NK-92 (cell line): ENCODE results near the gene FAM83G.
"Not testable (repeated sequence)": the region's sequence is repeated elsewhere in the genome, so short reads cannot be mapped to it uniquely, and the experiment has no call there.

Source experiments
- DNase-seq: peaks from one replicate; lab custom pipeline; 2025; ENCODE audit not compliant: unreplicated experiment; lab: John Stamatoyannopoulos, UW

FAM83G gene

DNA sequence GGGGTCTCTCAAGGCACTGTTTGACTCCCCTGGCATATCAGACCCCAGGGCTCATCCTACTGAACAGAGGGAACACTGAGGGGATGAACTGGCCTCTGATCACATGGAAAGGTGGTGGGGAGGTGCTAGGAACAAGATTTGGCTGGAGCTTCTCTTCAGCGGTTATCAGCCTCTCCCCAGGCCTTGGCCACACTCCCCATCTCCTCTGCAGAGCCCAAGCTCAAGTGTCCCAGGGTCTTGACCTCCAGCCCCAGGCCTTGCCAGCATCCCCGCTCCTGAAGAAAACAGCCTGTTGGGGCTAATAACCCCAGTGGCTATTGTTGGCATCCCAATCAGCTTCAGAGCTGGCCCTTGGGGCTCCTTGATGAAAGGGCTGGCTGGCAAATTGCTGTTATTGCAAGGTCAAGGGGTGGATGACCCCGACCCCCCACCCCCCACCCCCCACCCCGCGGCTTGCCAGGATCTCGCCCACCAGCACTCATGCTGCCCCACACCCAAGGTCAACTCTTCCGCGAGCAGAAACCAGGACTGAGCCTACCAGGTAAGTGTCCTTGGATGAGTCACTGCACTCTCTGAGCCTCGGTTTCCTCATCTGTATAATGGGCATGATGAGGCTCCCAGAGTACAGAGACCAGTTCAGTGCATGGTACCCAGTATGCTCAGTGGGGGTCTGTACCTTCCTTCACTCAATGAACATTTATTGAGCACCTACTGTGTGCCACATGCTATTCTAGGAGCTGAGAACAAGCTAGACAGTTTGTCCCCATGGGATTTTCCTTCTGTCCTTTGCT lies 18.8 kb upstream of the FAM83G start:
- DNase-seq: no peak

DNA sequence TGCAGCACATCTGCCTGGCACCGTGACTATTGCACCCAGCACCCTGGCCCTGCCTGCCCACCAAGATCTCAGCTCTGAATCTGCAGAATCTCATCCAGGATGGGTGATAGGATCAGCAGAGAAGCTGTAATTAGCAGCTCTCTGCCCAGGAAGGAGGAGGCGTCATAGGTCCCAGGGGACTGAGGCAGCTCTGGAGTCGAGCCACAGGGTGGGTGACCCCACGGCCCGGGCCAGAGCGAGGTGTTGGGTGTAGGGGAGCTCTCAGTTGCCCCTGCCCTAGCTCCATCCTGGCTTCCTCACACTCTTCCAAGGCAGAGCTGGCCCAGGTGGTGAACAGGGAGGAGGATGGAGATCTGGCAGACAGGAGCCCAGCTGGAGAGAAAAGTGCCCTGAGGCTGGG lies 18.2 kb upstream of the FAM83G start:
- DNase-seq: no peak

DNA sequence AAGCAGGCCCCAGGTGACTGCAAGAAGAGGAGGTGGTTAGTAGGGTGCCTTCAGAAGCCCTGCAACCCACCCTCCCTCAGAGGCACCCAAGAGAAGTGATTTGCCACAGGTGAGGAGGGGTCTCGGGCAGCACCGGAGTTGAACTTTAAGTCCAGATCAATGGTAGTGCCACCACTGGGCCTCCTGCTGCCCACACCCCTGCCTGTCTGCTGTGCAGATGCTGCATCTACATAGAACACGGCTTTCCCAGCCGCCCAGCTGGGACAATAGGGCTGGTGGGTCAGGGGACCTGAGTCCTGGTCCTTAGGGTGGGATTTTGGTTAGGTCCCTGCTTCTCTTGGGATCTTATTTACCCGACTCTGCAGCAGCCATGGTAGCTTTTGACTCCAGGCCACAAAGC lies 17.6 kb upstream of the FAM83G start:
- no peak for DNase-seq

DNA sequence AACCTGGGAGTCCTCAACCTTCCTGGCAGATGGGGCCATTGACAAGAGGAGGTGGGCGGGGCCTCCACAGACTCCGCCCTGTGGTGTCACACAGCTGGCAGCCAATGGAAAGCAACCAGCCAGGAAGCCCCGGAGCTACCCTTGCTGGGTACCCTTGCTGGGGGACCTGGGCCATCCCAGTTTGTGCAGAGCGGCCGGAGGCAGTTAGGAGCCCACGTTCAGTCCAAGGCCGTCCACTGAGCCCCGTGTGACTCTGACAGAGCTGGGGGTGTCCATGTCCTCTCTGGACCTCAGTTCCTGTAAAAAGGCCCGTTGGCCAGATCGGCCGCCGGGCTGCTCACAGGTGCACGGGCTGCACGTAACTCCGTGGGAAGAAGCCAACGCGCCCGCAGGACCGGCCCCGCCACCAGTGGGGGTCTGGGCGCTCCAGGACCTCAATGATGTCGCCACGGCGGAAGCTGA lies 17.1 kb upstream of the FAM83G start:
- DNase-seq: no peak

DNA sequence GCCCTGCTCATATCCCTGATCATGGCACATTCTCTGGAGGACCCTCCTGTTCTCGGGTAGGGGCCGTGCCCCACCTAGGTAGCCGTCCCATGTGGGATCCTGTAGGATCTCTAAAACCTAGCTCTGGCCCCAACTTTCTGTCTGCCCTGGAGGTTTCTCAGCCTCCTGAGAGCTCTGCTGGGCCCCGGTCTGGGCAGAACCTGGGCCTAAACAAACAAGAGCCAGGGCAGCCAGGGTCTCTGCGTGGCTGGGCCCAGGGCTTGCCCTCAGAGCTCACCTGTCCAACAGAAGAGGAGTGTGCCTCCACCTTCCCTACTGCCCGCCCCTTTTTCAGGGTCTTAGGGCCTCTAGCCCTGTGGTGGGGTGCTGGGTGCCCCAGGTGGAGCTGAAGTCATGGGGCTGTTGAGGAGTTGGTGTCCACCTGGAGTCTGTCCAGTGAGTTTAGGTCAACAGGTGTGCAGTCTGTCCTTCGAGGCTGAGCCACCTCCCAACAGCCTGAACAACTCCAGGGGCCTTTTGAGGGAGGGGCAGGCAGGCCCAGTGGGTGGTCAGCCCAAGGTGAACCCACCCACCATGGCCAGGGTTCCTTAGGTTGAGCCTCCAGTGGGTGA lies 16.6 kb upstream of the FAM83G start:
- DNase-seq: not testable (repeated sequence)

DNA sequence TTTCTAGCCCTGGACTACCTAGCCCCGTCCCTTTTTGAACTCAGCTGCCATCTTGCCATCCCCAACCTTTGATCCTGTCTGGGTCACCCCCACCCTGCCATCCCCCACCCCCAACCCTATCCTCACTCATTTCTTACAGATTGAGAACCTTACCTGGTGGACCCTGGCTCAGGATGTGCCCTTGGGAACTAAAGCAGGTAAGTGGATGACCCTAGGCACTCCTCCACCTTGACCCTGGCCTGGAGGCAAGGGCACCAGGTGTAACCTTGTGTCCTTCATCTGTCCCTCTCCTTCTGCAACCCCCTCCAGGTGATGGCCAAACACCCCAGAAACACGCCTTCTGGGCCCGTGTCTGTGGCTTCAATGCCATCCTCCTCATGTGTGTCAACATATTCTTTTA lies 15.5 kb upstream of the FAM83G start:
- DNase-seq: no peak

DNA sequence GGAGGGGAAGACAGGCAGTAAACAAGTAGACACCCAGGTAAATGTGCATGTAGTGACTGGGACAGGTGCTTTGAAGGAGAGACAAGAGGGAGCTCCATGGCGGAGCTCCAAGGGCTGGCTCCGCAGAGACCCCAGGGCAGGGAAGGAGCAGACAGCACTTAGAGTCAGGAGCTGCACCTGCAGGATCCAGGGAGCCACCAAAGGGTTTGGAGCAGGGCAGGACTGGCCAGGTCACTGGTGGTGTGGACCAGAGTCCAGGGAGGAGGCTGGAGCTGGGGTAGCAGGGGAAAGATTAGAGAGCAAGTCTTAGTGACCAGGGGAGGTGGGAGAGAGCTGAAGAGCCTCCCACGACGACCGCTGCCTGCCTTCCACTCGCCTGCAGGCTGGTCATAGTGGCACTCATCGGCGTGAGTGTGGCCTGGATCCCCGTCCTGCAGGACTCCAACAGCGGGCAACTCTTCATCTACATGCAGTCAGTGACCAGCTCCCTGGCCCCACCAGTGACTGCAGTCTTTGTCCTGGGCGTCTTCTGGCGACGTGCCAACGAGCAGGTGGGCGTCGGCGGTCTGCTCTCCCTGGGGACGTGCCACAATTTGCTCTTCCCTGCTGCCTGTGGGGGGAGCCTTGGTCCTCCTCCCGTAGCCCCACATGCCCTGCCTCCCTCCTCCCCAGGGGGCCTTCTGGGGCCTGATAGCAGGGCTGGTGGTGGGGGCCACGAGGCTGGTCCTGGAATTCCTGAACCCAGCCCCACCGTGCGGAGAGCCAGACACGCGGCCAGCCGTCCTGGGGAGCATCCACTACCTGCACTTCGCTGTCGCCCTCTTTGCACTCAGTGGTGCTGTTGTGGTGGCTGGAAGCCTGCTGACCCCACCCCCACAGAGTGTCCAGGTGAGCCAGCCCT lies 14.7 kb upstream of the FAM83G start:
- DNase-seq: no peak

DNA sequence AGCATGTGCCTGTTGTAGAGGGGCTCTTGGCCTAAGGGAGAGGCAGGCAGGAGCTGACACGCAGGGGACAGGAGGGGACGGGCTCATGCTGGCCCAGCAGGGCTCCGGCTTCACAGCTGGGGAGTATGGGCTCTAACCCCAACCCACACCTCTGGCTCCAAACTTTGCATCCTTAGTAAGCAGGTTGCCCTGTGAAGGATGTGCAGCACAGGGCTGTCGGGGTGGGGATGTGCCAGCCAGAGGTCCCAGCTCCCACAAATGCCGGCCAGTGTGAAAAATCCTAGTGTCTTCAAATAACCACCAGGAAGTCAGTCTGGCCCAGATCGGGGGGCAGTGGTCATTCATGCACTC lies 14.0 kb upstream of the FAM83G start:
- DNase-seq: no peak

DNA sequence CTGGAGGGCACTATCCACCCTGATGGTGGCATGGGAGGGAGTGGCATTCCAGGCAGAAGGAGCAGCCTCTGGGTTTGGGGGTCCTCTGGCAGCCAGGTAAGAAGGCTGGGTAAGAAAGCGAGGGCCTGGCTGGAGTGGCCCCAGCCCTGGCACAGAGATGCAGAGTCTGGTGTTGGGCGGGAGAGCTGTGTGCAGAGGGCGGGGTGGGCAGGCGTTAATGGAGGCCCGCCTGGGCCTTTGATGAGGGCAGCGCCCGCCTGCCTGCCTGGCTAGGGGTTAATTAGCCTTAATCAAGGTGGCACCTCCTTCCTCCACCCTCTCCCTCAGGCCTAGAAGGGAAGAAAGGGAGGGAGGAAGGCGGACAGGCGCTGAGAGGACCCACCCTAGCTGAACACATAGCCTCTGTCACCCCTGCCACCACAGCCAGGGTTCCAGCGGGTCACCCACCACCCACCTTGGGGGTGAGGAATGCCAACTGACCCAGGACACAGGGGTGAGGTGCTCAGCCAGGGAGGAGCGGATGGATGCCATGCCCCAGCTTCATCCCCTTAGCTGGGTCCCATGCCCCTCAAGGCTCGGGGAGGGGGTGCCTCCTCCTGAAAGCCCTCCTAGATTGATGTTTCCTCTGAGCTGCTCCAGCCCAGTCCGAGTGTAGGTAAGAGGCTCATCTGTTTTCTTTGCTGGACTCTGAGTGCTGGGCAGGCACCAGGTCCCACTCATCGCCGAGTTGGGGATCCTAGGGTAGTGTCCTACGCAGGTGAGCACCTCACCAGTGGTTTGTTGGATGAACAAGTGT lies 13.4 kb upstream of the FAM83G start:
- no peak for DNase-seq

DNA sequence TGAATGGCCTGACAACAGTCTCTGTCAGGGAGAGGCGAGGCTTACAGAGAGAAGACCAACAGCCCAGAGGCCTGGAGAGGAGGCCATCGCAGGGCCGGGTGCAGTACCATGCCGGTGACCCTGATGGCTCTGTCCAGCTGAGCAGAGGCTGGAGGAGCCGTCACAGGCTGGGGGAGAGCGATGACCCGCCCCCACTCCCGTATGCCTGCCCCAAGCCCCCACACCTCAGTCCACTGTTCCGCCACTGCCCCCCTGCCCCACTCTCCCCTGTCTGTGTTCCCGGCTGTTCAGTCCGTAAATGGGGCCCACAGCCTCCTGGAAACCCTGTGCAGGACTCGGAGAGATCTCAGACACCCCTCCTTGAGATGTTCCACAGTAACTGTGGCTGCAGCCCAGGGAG lies 12.8 kb upstream of the FAM83G start:
- no peak for DNase-seq

DNA sequence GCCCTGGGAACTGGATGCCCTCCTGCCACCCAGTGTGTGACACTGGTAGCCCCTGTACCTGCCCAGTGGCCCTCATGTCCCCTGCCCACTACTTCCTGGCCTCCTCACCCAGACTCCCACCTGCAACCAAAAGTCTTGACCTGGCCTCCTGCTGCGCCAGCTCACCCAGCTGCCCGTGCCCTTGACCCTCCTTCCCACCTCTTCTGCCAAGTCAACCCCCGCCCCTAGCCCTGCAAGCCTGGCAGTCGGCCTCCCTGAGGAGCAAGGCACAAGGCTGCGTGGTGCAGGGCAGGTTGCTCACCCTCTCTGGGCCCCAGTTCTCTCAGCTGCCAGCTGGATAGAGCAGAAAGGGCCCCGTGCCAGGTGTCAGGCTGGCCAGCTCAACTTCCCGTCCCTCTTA lies 12.3 kb upstream of the FAM83G start:
- no peak for DNase-seq

DNA sequence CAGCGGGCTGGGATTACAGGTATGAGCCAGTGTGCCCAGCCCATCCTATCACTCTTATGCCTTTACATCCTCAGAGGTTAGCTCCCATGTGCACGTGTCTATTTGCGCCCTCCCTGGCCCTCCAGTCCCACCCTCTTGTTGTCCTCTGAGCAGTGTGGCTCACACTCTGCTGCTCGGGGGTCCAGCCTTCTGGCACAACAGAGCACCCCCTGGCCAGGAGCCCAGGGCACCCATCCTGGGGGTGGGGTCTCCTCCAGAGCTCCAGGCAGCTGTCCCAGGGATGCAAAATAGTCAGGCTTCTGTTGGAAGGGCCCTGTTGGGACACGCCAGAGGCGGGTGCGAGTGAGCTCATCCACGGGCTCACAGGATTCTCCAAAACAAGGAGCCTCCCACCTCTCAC lies 11.7 kb upstream of the FAM83G start:
- DNase-seq: no peak

DNA sequence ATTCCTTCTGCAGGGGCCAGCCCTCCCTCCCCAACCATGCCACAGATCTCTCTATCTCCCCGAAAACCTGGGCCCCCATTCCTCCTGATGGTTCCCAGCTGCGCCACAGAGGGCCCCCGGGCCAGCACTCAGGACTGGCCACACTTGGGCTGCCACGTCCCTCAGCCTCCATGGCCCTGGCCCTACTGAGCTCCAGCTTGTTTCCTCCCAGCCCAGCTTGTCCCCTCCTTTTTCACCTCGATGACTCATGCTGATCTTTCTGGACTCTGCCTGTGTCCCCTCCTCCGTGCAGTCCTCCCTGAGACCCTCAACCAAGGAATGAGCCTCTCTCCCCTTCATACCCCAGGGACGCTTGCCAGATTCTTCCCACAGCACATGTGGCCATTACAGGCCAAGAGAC lies 10.9 kb upstream of the FAM83G start:
- no peak for DNase-seq

DNA sequence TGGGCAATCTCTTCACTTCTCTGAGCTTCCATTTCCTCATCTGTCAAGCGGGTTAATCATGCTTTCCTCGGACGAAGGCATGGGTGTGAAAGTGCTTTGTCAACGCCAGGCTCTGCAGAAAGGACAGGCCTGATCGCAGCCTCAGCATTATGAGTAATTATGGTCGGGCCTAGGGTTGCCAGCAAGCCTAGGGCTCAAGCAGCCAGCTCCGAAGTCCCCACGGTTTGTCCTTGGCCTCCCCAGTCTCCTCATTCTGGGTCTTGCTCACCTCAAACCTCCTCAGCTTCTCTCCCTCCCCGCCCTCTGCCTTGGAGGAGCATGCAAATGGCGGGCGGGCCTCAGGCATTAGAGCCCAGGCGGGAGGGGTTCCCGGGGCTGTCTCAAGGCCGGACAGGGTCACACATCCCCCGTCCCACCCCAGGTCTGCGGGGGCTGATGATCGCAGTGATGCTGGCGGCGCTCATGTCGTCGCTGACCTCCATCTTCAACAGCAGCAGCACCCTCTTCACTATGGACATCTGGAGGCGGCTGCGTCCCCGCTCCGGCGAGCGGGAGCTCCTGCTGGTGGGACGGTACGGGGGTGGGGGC lies 10.2 kb upstream of the FAM83G start:
- DNase-seq: no peak

DNA sequence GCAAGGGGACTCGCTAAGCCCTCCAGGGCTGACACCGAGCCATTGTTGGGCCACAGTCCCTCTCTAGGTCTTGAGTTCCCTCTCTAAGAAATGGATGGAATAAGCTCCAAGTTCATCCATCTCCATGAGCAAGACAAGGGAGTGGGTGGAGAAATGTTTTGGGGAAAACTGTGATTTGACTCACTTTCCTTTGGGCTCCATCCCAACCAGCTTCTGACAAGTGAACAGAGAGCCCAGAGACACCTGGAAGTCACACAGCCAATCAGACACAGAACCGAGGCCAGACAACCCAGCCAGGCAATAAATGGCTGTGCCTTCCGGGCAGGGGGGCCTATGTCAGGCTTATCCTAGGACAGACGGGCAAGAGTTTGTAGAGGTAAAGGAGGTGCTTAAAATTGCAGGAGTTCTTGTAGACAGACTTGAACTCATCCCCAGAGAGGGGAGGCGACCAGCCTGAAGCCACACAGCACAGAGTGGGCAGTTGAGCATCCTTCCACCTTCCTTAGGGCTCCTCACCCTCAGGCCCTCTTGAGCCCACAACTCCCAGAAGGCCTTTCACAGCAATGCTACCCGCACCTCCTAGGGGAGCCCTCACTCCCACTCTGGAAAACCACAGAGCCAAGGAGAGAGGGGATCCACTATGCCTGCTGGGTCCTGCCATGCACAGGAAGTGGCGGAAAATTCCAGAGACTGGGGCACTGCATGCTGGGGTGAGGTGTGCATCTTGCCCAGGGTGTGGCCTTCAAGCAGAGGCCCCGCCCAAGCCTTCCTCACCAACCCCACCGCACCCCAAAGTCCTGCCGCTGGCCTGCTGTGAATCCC lies 9.5 kb upstream of the FAM83G start:
- DNase-seq: no peak

DNA sequence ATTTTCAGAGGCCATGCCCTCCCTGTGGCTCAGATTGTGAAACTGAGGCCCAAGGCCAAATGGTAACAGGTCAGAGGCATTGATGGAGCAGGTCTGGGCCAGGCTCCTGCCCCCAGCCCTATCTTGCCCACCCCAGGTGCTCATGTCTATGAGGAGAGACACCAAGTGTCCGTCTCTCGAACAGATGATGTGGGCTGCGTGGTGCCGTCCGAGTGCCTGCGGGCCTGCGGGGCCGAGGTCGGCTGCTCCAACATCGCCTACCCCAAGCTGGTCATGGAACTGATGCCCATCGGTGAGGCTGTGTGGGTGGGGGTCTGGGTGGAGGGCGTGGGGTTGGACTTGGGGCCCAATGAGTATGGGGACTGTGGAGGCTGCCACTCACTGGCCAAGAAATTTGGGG lies 8.7 kb upstream of the FAM83G start:
- no peak for DNase-seq

DNA sequence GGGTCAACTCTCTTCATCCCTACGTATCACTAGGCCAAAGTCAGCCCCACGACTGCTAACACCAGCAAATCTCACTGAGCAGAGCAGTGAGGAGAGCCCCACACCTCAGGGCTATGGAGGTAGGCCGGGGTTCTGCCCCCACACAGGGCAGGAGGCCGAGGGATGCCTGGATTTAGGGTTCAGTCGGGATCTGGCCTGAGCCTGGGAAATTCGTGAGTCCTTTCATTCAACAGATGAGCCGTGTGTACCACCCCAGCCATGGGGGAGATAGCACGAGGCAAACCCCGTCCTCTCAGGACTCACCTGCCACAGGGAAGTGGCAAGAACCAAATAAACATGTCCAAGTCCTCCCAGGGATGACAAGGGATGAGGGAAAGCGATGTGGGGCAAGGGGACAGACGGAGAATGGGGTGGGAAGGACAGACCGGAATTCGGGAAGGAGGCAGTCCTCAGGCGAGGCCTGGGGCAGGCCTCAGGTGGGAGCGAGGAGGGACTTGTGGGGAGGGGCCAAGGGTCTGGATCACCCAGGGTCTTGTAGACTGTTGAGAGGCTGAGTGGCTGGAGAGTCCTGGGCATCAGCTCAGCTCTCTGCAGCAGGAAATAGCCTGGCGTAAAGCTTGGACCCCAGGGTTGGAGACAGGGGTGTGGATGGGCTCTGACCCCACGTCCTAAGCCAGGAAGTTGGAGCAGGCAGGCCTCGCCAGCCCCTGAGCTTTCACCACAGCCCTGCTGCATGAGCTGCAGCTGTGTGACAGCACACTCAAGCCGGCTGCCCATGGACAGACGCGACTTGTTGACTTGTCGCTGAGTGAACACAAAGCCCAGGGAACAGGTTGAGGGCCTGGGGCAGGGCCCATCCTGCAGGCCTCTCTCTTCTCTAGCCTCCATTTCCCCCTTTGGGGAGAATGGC lies 7.9 kb upstream of the FAM83G start:
- no peak for DNase-seq

DNA sequence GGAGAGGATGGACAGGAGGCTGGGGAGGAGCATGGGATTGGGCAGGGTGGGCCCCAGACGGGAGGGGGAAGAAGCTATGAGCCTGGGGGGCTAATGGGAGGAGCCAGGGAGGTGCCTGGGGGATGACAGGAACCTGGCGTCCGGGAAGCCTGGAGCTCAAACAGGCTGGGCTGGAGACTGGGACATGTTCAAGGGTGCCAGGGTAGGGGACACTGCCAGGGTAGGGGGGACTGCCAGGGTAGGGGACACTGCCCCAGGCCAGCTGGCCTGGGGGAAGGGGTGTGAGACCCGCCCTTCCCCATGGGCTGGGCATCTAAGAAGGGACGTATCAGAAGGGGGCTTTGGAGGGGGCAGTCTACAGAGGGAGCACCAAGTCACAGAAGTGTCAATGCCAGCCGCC lies 7.0 kb upstream of the FAM83G start:
- DNase-seq: no peak
